Measurements from ENCODE around the gene SOX13.

The SOX13 gene

GRCh38 chr1:204080163-204080903 is 7.4 kb downstream of the SOX13 start:
- H3K27me3 Mint-ChIP-seq (ENCODE audit: low read depth, poor library complexity): no peaks in the 10 kb centered on the region
- peaks cover 97% of the 10 kb centered on the region for H3K4me1 Mint-ChIP-seq
- H3K9me3 Mint-ChIP-seq: no peaks in the 10 kb centered on the region
- H3K4me3 Mint-ChIP-seq: peak overlapping the region; percentile 71
- TF ChIP-seq CTCF (IDR thresholded peaks at IDR 0.05): no peak
- peaks cover 6% of the 10 kb centered on the region for H3K36me3 Mint-ChIP-seq (ENCODE audit: low read depth)
- DNase-seq: peak; percentile 85
- H3K27ac Mint-ChIP-seq: peak overlapping the region; percentile 89

GRCh38 chr1:204081164-204081790 is 8.4 kb downstream of the SOX13 start:
- H3K4me1 Mint-ChIP-seq: peaks cover 91% of the 10 kb centered on the region
- H3K9me3 Mint-ChIP-seq: no peaks in the 10 kb centered on the region
- DNase-seq: no peak
- no peaks in the 10 kb centered on the region for H3K27me3 Mint-ChIP-seq (ENCODE audit: low read depth, poor library complexity)
- H3K36me3 Mint-ChIP-seq (ENCODE audit: low read depth): peaks cover 9% of the 10 kb centered on the region
- no peak for TF ChIP-seq CTCF (IDR thresholded peaks at IDR 0.05)
- peak overlapping the region; percentile 97 for H3K27ac Mint-ChIP-seq
- H3K4me3 Mint-ChIP-seq: peak overlapping the region; percentile 67

DNA sequence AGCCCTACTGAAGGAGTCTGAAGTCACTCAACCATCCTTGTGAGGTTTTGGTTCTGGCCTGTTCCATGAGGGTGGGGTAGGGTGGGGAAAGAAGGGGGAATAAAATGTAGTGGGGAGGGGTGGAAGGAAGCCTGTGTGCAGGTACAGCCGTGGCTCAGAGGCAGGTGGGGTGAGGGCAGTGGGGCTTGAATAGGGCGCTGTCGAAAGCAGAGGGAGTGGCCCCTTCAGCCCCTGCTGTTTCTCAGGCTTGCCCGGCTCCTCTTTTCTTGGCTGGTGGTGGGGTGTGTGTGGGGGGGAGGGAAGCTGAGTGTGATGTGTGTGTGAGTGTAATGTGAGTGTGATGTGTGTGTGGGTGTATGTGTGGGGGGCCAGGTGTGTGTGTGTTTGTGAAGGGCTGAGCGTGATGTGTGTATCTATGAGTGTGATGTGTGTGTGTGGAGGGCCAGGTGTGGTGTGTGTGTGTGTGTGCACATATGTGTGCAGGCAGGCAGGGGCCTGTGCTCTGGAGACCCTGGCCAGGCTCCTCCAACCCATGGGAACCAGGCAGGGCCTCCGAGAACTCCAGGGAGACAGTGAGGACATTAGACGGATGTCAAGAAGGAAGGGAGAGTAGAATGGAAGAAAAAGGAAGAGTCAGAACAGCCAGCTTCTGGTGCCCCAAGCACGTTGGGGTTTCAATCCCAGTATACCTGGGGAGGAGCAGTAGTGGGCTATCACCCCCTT is 9.0 kb downstream of the SOX13 start:
- no peak for DNase-seq
- peaks cover 9% of the 10 kb centered on the region for H3K36me3 Mint-ChIP-seq (ENCODE audit: low read depth)
- peak overlapping the region; percentile 95 for H3K27ac Mint-ChIP-seq
- TF ChIP-seq CTCF (IDR thresholded peaks at IDR 0.05): no peak
- no peaks in the 10 kb centered on the region for H3K9me3 Mint-ChIP-seq
- H3K4me1 Mint-ChIP-seq: peaks cover 91% of the 10 kb centered on the region
- H3K4me3 Mint-ChIP-seq: peak overlapping the region; percentile 67
- no peaks in the 10 kb centered on the region for H3K27me3 Mint-ChIP-seq (ENCODE audit: low read depth, poor library complexity)

DNA sequence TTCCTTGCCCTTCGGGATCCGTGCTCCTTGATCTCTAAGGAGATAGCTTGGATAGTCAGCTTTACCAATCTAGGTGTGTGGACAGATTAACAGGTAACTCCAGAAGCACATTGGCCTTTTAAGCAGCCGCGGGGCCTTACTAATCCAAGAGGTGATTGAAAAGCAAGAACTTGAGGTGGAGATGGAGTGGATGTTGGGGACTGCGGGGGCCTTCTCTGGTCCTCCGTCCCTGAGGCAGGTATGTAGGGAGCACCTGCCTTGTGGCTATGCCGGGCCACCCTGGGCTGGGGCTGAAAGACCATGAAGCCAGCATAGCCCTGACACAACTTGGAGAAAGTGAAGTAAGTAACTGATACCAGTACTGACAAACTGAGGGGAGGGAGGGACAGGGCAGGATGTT is 10.6 kb downstream of the SOX13 start:
- H3K4me3 Mint-ChIP-seq: peak overlapping the region; percentile 44
- H3K36me3 Mint-ChIP-seq (ENCODE audit: low read depth): peaks cover 9% of the 10 kb centered on the region

GRCh38 chr1:204084247-204084772 is 11.4 kb downstream of the SOX13 start:
- Mint-ChIP-seq H3K27me3 (ENCODE audit: low read depth, poor library complexity) (no peaks in the 10 kb centered on the region), H3K4me1 (peaks cover 93% of the 10 kb centered on the region), H3K9me3 (no peaks in the 10 kb centered on the region), H3K27ac (peak overlapping the region; percentile 77), H3K4me3 (no peak overlapping the region), H3K36me3 (ENCODE audit: low read depth) (peaks cover 9% of the 10 kb centered on the region)
- DNase-seq: peak; percentile 44
- TF ChIP-seq CTCF (IDR thresholded peaks at IDR 0.05): no peak

More for the DNA sequence above, 10.6 kb downstream of the SOX13 start:
- Mint-ChIP-seq H3K4me1 (peaks cover 90% of the 10 kb centered on the region), H3K27me3 (ENCODE audit: low read depth, poor library complexity) (no peaks in the 10 kb centered on the region), H3K27ac (peak overlapping the region; percentile 77), H3K9me3 (no peaks in the 10 kb centered on the region)
- no peak for DNase-seq
- no peak for TF ChIP-seq CTCF (IDR thresholded peaks at IDR 0.05)
